NCI-H146 (cell line): Measurements from ENCODE around the gene MRPL49.
"Not testable (repeated sequence)": the region's sequence is repeated elsewhere in the genome, so short reads cannot be mapped to it uniquely, and the experiment has no call there.

Experiments used
- DNase-seq: peaks from one replicate; lab custom pipeline; 2025; lab: John Stamatoyannopoulos, UW

MRPL49 gene

DNA sequence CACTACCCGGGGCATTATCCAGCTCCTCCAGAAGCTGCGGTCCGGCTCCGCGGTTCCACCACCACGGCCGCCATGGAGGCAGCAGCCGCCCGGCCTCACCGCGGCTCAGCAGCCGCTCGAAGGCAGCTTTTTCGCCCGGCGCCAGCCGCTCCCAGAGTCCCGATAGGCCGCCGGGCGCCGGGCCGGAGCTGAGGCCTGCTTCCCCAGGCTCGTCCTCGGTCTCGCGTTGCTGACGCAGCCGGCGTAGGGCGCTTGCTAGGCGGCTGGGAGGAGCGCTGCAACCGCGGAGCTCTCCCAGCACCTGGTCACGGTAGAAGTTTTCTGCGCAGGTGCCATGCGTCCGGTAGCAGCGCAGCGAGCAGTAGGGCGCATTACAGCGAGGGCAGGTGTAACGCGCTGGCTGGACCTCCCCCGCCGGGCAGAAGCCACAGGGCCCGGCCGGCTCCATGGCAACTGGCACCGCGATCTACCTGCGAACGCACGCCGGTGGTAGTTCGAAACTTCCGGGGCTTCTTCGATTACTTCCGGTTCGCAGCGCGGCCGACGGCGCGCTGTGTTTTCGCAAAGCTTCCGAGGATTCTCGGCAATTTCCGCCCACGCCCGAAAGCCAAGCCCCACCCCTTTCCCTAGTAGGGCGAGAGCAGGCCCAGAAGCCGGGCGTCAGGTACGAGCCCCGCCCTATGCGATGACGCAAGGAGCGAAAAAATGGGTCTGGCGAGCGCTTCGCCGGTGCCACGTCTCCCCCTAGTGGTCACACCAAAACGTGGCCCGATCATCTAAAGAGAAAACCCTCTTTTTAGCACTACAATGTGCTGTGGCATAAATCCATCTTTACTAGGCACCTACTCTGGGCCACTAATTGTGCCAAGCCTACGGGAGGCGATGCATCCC lies 4.7 kb upstream of the MRPL49 start, which contains the start of gene ZNHIT2:
Gene ZNHIT2, minus strand, starts transcription at position 496 of the 891 bp plus-strand sequence. Its CDS starts 48 bp downstream, at position 448.
- peak; percentile 99 for DNase-seq

- no peak for DNase-seq
Measured at GRCh38 chr11:65118097-65118837, 3.9 kb upstream of the MRPL49 start.

DNA sequence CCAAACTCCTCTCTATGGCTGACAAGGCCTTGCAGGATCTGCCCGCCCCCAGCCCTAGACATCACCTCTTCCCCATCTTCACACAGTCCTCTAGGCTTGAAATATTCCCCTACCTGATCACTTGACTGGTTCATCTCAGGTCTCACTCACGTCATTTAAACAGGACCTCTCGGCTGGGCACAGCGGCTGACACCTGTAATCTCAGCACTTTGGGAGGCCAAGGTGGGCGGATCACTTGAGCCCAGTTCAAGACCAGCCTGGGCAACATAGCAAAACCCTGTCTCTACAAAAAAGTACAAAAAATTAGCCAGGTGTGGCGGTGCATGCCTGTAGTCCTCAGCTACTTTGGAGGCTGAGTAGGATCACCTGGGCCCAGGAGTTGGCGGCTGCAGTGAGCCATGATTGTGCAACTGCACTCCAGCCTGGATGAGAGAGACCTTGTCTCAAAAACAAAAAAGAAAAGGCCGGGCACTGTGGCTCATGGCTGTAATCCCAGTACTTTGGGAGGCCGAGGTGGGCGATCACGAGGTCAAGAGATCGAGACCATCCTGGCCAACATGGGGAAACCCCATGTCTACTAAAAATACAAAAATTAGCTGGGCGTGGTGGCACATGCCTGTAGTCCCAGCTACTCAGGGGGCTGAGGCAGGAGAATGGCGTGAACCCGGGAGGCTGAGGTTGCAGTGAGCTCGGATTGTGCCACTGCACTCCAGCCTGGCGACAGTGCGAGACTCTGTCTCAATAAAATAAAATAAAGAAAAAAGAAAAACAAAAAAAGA lies 3.0 kb upstream of the MRPL49 start:
- not testable (repeated sequence) for DNase-seq

DNA sequence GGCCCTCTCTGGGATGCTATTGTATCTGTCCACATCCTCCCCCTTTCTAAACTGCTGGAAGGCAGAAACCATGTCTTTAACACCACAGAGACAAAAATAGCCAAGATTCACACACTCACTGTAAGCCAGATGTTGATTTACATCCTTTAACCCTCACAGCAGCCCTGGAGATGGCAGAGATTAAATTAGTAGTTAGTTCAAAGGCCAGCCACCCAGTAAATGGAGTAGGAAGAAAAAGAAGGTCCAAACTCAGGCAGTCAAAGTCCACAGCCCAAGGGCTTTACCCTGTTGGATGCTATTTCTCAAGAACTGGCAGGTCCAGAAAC lies 2.5 kb upstream of the MRPL49 start:
- no peak for DNase-seq

DNA sequence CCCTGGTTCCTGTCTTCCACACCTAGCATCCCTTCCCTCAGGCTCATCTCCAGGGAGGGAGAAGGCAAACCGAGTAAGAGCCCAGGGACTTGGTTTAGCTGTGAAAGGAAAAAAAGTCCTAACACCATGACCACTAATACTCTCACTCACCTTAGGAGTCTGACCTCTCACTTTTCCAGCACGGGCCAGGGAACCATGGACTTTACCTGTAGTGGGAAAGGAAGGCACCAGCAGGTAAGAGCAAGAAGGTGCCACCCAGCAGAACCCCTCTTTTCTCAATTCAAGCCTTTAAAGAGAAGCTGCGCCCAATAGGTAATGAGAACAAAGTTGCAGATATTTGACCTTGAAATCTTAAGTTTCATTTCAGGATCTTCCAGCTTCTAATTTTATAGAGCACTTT lies 1.3 kb upstream of the MRPL49 start:
- DNase-seq: no peak

GRCh38 chr11:65121447-65121864 lies 665 bp upstream of the MRPL49 start:
- peak; percentile 15 for DNase-seq

DNA sequence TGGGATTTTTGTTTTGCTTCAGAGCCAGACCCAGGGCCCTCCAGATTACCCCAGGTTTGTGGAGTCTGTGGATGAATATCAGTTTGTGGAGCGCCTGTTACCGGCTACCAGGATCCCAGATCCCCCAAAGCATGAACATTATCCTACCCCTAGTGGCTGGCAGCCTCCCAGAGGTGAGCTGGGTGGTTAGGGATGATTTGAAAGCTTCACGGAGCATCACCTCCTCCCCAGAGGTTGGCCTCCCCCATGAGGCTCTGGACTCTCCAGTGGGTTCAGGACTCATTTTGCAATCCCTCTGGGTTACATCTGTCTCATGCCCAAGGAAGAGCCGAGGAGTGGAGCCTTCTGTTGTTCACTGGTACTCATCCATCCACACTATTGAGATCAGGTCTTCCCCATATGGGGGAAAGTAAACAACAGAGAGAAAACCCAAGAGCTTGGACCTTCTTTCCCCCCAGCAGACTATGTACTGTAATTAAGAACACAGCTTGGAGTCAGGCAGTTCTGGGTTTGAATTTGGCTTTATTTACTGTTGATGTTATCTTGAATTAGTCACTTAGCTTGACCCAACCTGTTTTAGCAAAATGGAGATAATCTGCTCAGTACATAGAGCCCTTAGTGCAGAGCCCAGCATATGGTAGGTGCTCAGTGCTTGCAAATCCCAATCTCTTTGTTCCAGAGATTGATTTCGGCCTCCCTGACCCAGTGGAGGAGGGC lies 2.5 kb downstream of the MRPL49 start:
- DNase-seq: no peak

DNA sequence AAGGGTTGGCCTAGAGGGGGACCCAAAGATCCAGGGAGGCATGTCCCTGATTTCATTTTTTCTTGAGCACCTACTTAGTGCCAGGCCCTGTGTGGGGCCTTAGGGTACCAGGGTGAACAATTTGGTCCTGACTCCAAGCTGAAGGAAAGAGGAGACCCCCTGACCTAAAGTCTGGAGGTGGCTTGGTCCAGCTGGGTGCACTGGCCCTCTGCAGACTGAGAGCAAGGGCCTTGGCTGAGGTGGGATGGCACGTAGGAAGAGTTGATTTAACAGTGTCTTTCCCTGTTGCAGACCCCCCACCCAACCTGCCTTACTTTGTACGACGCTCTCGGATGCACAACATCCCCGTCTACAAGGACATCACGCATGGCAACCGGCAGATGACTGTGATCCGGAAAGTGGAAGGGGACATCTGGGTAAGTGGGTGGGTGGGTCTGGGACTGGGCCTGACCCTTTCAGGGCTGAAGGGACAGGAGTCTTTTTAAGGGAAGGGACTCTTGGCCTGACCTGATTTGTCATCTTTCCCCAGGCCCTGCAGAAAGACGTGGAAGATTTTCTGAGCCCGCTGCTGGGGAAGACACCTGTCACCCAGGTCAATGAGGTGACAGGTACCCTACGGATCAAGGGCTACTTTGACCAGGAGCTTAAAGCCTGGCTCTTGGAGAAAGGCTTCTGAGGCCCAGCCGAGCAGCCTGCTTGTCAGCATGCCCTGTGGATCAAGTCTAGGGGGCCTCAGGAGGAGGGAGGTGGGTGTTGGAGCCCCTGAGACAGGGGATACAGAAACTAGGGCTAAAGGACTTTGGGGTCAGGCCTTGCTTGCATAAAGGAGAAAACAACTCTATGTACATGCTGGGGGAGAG lies 3.3 kb downstream of the MRPL49 start:
- DNase-seq: no peak

GRCh38 chr11:65126624-65127274 lies 4.6 kb downstream of the MRPL49 start:
- no peak for DNase-seq

- no peak for DNase-seq
Measured at GRCh38 chr11:65127473-65128181, 5.5 kb downstream of the MRPL49 start.

DNA sequence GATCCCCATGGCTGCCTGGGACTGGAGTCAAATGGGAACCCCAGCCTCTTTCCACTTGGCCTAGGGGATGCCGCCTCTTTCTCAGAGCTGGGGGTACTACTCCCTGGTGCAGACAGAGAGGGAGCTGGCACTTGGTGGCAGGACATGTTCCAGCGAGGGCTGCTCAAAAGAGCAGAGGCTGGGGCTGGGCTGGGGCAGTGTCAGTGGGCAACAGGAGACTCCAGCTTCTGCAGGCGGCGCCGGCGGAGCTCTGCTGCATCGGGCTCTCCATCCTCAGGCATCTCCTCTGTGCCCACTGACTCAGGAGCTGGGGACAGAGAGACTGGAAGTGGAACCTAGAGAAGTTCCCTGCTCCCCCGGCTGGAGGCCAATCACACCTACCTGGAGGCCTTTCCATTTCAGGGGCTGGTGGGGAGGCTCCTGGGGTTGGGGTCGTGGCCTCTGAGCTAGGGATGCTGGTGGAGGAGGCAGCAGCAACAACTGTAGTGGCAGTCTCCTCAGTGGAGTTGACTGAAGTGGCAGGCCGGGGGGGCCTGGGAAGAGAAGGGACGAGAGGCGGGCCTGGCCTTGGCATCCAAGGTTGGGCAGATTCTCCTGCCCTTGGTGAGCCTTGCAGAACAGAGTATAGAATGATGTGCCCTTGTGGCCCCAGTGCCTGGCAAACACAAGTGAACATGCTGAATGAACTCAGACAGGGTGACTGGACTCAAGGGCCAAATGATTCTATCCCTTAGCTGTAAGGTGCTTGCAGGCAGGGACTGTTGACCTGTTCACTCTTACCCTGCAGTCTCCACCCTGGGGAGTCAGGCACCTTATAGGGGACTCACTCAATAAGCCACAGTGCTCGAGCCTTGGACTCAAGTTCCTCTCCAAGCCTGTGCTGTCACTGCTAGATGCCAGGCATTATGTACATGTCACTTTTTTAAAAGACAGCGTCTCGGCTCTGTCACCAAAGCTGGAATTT lies 6.3 kb downstream of the MRPL49 start:
- no peak for DNase-seq

GRCh38 chr11:65129649-65130441 lies 7.7 kb downstream of the MRPL49 start:
- DNase-seq: no peak

GRCh38 chr11:65130631-65131416 lies 8.7 kb downstream of the MRPL49 start:
- DNase-seq: no peak

DNA sequence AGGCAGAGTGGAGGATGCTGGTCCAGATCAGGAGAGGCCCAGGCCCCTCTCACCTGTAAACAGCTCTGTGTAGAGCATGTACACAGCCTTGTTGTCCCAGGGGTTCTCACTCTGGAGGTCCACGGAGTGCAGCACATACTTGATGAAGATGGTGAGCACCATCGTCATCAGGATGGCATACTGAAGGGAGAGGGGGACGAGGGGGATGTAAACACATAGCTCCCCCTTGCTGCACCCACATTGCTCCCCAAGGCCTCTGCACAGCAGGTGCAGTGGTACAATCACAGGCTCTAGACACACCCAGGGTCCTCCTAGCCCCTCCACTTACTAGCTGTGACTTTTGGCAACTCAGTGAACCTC lies 9.3 kb downstream of the MRPL49 start:
- no peak for DNase-seq

GRCh38 chr11:65131895-65132237 lies 9.7 kb downstream of the MRPL49 start:
- no peak for DNase-seq

DNA sequence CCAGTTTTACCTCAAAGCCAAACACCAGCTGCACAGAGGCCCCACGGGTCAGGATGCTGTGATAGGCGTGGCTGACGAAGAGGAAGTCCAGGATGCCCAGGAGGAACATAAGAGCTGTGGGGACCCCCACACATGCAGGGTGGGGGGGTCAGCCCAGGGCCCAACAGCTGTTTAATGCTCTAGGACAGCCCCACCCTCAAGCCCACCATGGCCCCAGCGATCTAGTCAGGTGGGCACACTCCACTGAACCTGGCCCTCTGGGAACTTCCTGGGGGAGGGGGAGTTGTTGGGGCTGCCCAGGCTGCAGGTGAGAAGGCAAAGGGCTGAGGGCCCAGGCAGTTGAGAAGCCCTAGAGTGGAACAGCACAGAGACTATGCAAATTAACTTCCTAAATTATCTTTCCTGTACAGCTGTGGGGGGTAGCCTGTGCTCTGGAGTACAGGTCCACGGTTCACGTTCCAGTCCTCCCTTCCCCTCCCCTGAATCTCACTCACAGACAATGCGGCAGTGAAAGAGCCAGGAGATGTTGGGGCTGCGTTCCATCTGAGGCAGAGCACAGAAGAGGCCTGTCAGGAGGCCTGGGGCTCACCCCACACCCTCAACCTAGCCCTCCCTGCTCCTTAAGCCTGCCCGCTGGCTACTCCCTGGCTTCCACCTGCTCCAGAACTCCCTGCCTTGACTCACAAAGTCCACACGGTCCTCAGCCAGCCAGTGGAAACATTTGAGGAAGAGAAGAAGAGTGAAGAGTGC lies 10.3 kb downstream of the MRPL49 start:
- DNase-seq: no peak
